Skeletal muscle cell (primary cell): ENCODE measurements around the gene RBM23.
A peak's percentile ranks its signal among the peaks of the same experiment; 100 is the strongest.
"Not testable (repeated sequence)": the region's sequence is repeated elsewhere in the genome, so short reads cannot be mapped to it uniquely, and the experiment has no call there.

Experiments
- DNase-seq: peaks from one replicate; pipeline ENCODE4 v3.0.0-alpha.2; 2010; ENCODE audit warnings: low read depth
- H3K4me3 ChIP-seq: 2 replicates; pipeline ENCODE4 v1.5.1; 2011; ENCODE audit warnings: low read depth, mild to moderate bottlenecking, control low read depth, low read length, moderate library complexity

RBM23 gene

DNA sequence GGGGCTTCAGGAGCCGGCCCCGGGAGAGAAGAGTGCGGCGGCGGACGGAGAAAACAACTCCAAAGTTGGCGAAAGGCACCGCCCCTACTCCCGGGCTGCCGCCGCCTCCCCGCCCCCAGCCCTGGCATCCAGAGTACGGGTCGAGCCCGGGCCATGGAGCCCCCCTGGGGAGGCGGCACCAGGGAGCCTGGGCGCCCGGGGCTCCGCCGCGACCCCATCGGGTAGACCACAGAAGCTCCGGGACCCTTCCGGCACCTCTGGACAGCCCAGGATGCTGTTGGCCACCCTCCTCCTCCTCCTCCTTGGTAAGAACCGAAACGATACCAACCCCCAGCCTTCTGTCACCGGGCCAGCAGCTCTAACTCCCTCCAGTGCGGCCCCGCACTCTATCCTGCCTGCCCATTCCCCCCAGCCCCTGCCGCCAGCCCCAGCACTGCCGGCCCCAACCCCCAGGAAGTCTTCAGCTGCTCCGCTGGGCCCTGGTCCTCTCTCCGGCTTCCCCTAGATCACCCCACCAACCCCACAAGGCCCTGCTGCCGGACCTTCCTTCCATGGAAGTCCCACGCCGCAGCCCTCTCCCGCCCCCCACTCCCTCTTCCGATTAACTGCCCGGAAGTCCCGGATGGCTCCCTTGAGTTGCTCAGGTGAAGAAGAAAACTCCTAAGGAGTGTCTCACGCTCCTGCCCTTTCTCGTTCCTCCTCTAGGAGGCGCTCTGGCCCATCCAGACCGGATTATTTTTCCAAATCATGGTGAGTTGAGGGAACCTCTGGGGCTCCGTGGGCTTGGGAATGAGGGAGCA lies 46.7 kb downstream of the RBM23 start:
- no peak for DNase-seq
- H3K4me3 ChIP-seq: peak overlapping the region; percentile 90

DNA sequence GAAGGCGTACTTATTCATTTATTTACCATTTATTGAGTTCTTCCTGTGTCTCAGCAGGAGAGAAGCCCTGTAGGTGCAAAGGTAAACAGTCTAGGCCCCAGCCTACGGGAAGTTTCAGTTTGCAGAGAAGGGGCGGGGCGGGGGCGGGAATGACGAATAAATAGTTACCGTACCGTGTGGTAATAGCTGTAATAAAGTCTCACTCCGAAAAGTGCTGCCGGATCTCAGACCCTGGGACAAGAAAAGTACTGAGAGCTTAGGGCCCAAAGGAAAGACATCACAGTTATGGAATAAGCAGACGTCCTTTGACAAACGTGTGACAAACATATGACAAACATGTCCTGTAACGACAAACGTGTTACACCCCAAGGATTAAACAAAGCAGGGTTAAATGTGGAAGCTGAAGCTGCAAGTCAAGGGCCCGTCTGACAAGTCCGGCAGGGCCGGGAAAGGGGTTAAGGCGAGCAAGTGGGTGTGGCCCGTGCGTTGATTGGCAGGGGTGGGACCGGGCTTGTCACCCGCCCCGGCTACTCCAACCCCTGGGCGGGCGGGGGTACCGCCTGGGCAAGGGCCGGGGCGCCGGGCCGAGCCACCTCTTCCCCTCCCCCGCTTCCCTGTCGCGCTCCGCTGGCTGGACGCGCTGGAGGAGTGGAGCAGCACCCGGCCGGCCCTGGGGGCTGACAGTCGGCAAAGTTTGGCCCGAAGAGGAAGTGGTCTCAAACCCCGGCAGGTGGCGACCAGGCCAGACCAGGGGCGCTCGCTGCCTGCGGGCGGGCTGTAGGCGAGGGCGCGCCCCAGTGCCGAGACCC lies 47.5 kb downstream of the RBM23 start, which contains the start of gene LRP10:
Gene LRP10 (plus strand): TSS at position 517 of the 809 bp plus-strand sequence. CDS start 564 bp downstream, outside the sequence.
- peak within 1 kb of the TSS; percentile 90 for H3K4me3 ChIP-seq
- no peak for DNase-seq

DNA sequence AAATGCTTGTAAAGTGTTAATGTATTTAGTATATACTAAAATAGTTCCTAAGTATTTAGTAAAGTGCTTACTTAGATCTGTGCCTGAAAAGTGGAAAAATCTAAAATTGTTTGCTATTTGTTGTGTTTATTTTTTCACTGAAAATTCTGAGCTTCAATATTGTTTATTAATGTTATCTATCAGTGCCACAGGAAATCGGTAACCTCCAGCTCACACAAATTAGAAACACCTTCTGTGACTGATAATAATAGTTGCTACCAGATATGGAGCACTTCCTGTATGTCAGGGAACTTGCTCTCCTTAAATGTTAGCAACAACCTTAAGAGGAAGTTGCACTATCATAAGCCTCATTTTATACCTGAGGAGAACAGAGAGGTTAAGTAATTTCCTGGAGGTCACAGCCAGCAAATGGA lies 48.1 kb downstream of the RBM23 start:
- DNase-seq: no peak
- peak overlapping the region; percentile 90 for H3K4me3 ChIP-seq

DNA sequence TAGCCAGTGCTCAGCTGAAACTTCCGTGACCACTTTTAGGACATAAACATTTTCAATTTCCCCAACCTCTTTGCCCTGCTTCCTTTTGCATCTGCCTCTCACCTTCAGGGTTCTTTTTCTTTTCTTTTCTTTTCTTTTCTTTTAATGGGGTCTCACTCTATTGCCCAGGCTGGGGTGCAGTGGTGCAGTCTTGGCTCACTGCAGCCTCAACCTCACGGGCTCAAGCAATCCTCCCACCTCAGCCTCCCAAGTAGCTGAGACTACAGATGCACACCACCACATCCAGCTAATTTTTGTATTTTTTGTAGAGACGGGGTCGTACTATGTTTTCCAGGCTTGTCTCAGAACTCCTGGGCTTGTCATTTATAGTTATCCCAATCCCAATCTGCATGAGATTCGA lies 52.1 kb downstream of the RBM23 start:
- DNase-seq: no peak
- H3K4me3 ChIP-seq: no peak overlapping the region

DNA sequence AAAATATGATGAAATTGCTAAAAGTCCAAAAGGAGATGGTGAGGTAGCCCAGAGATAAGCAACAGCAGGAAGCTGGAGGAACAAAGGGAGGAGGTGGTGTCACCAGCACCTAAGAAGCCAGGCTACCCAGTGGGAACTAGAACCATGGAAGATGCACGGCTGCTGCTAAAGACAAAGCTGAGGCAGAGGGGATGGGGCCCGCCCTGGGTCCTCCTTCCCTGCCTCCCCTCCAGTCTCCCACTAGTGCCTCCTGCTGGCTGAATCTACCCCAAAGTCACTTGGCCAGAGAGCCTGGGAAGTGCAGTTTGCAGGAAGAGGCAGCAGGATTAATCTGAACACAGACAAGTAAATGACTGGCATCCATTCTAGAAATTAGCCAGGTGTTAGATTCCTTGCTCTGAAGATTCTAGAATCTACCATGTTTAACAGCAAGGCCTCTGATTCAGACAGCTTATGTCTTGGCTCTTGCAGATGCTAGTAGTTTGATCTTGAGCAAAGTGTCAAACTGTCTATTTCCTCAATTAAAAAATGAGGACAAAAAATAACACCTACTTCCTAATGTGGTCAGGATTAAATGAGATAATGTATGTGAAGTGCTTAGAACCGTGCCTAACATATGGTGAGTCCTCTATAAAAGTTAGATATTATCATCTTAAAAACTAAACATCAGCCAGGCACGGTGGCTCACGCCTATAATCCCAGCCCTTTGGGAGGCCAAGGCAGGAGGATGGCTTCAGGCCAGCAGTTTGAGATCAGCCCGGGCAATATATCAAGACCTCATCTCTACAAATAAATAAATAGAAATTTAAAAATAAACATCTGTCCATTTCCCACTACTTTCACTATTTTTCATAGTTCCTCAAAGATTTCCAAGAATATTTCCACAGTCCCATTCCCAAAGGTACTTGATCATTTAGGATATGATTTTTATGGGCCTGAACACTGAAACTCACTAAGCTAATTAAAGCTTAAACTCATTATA lies 53.2 kb downstream of the RBM23 start:
- no peak for DNase-seq
- no peak overlapping the region for H3K4me3 ChIP-seq

DNA sequence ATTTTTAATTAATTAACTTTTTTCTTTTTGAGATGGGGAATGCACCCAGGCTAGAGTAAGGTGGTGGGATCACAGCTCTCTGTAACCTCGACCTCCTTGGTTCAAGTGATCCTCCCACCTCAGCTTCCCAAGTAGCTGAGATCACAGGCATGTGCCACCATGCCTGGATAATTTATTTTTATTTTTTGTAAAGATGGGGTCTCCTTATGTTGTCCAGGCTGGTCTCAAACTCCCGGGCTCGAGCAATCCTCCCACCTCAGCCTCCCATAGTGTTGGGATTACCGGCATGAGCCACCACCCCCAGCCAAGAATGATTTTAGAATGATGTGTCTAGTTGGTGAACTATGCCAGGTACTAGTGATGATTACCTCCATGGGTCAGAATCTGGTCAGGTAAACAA lies 54.0 kb downstream of the RBM23 start:
- no peak for DNase-seq
- H3K4me3 ChIP-seq: no peak overlapping the region

DNA sequence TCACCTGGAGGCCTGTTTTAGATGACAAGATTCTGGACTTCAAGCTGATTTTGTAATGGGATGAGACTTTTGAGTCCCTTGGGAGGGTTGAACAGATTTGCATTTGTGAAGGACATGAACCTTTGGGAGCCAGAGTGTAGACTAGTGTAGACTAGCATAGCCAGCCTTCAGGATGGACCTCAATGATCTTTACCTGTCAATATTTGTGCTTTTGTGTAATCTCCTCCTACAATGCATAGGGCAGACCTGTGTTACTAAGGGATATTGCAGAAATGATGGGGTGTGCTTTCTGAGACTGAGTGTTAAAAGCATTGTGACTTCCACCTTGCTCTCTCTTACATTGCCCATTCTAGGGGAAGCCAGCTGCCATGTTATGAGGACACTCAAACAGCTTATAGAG lies 57.3 kb downstream of the RBM23 start:
- DNase-seq: no peak
- no peak overlapping the region for H3K4me3 ChIP-seq

DNA sequence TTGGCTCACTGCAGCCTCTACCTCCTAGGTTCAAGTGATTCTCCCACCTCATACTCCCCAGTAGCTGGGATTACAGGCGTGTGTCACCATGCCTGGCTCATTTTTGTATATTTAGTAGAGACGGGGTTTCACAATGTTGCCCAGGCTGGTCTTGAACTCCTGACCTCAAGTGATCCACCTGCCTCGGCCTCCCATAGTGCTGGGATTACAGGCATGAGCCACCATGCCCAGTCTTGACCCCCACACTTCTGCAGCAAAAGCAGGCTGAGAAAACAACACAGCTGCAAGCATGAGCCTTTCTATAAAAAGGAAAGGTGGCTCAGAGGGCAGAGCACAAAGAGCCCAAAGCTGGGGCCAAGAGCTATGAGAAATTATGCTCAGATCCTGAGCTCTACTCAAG lies 58.6 kb downstream of the RBM23 start:
- not testable (repeated sequence) for DNase-seq, H3K4me3 ChIP-seq

DNA sequence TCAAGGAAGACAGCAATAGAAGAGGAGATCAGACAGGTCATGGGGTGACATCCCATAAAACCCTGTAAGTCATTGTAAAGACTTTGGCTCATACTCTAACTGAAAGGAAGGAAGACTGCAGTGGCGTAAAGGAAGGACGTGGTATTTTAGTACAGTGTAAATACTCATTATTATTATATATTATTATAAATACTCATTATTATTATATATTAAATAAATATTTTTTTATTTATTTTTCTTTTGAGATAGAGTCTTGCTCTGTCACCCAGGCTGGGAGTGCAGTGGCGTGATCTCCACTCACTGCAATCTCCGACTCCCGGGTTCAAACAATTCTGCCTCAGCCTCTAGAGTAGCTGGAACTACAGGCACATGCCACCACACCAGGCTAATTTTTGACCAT lies 62.5 kb downstream of the RBM23 start:
- no peak overlapping the region for H3K4me3 ChIP-seq
- DNase-seq: no peak

DNA sequence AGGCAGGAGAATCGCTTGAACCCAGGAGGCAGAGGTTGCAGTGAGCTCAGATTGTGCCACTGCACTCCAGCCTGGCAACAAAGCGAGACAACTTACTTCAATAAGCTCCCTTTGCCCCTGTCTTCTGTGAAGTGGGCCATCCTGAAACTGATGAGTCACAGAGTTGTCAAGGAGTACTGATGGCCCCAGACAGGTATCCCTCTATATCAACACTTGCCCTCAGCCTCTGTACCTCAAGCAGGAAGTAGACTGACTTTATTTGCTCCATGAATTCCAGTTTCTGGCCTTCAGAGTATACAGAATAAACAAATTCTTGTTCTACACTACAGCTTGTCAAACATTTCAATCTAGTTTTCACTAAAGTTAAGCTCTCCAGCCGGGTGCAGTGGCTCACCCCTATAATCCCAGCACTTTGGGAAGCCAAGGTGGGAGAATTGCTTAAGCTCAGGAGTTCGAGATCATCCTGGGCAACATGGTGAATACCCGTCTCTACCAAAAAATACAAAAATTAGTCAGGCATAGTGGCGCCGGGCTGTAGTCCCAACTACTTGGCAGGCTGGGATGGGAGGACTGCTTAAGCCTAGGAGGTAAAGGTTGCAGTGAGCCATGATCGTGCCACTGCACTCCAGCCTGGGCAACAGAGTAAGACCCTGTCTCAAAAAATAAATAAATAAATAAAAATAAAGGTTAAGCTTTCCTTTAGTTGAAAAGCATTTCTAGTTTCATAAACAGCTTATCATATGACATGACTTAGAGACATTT lies 63.8 kb downstream of the RBM23 start:
- DNase-seq: no peak
- no peak overlapping the region for H3K4me3 ChIP-seq

DNA sequence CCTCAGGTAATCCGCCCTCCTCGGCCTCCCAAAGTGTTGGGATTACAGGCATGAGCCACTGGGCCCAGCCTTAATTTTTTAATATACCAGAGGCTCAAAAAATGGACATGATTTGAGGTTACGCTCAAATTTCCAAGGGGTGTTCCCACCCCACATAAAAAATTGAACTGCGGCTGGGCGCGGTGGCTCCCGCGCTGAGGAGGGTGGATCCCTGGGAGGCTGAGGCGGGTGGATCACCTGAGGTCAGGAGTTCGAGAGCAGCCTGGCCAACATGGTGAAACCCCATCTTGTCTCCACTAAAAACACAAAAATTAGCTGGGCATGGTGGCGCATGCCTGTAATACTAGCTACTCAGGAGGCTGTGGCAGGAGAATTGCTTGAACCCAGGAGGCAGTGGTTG lies 64.7 kb downstream of the RBM23 start:
- not testable (repeated sequence) for DNase-seq, H3K4me3 ChIP-seq

DNA sequence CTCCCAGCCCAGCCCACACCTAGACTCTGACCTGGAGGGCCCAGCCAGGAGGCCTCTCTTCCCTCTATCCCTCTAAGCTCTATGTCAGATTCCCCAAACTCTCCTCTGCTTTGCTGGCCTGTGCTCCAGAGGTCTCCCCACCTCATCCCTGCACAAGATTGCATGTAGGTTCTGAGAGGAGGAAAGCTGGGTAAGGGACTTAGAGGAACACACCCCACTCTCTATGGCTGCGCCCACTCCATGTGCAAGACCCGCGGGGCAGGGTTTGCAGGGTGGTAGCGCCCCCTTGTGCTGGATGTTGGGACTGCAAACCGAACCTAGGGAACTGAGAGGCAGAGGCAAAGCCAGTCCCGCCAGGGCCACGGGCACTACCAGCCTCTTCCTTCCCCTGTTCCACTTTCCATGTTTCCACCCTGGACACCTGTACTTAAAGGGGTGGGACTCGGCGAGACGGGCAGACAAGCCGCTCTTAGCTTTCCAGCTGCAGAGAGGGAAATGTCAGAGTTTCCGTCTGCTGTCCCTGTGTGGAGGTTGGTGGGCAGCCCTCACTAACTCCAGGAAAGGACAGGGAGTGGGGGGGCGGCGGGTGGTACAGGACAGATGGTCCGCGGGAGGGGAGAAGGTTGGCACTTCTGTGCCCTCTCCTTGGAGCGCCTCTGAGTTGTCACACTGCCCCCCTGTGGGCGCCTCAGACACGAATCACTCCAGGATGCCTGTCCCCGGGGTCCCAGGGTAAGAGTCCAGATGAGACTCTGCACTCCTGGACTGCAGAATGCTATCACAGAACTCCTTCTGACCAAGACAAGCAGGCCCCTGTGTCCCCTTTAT lies 65.8 kb downstream of the RBM23 start:
- peak overlapping the region; percentile 48 for H3K4me3 ChIP-seq
- DNase-seq: no peak

DNA sequence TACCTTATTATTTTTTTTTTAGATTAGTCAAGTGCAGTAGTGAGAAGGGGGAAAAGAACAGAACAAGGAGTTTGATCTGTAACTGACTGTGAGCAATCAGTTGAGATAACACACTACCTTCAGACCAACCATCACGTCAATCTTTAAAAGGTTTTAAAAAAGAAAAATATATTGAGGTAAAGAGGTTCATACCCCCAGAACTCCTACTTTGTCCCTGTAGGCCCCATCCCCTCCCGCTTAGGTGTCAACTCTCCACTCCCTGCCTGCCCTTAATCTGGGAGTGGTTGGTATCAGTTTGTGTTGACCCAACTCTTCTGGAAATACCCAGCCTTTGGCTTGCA lies 66.4 kb downstream of the RBM23 start:
- no peak overlapping the region for H3K4me3 ChIP-seq
- DNase-seq: no peak

DNA sequence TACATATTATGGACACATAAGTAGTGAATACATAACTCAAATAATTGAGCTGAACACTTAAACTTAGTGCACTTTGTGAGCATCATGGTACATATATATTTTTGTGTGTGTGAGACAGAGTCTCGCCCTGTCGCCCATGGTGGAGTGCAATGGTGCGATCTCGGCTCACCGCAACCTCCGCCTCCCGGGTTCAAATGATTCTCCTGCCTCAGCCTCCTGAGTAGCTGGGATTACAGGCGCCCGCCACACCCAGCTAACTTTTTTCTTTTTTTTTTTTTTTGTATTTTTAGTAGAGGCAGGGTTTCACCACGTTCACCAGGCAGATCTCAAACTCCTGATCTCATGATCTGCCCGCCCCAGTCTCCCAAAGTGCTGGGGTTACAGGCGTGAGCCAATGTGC lies 66.8 kb downstream of the RBM23 start:
- H3K4me3 ChIP-seq, DNase-seq: not testable (repeated sequence)

DNA sequence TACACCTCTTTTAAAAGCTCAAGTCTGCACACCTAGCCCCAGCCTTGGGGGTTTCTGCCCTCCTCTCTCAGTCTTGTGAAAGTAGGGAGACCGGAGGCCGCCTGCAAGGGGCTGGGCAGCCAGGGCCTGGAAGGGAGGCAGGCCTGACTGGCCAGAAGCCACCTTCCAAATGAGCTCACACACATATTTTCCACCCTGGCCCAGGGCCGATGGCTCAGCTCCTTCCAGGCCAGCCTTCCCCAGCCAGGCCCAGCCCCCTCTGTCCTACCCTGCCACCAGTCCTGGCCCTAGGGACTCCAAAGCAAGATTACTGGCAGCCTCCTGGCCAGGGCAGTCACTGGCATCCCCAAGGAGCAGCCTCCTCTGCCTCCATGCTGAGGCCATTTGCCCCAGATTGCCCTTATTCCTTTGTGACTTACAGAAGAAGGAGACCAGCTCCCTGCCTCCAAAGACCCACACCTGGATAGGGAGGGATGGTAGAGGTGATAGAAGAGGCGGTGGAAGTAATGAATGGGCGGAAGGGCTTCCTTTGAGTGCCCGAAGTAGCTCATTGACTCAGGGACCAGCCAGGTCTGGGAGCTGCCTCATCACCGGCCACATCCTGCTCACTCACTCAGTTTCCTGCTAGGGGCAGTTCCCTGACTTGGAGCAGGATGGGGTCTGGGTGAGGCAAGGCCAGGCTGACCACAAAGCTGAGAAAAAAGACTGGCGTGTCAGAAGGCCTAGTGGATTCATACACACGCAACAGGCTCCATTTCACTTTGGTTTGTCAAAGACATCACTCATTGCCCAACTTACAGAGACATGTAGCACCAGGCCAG lies 67.8 kb downstream of the RBM23 start:
- H3K4me3 ChIP-seq: no peak overlapping the region
- peak; percentile 93 for DNase-seq

DNA sequence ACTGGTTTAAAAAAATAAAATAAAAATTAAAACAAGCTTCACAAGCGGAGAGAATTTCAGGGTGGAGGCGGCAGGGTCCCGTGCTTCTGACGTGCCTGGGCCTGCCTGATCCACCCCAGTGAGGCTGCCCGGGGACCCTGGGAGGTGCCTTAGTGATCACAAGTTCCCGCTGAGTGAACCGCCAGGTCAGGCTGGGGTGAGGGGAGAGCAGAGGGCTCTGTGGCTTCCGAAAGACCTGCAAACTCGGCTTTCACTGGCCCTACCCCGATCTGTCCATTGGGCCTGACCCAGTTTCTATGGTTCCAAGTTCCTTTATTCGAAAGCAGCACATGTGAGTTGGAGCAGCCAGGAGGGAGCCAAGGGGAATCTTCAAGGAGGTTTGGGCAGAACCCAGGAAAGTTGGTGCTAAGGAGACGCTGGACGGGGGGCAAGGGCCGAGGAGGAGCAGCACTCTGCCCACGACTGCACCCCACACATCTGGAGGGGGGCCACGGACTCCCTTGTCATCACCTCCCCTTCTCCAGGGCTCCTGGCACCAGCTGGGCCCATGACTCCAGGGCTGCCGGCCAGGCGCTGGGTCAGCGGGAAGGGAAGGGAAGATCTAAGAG lies 69.6 kb downstream of the RBM23 start:
- H3K4me3 ChIP-seq: no peak overlapping the region
- DNase-seq: no peak
